Measurements from ENCODE around the gene GIPC2. TPM values are rescaled to one million over a fixed set of nuclear protein-coding genes. Genes with fewer than 3 reads are reported as not detected.

The GIPC2 gene
- total and polyA plus RNA-seq, 9 of the 15 experiments (the other 6 are each of a cell fraction or from before 2014, with no cell fraction given) = 0.01 to 0.05 (median 0.04) TPM; not detected in 3

DNA sequence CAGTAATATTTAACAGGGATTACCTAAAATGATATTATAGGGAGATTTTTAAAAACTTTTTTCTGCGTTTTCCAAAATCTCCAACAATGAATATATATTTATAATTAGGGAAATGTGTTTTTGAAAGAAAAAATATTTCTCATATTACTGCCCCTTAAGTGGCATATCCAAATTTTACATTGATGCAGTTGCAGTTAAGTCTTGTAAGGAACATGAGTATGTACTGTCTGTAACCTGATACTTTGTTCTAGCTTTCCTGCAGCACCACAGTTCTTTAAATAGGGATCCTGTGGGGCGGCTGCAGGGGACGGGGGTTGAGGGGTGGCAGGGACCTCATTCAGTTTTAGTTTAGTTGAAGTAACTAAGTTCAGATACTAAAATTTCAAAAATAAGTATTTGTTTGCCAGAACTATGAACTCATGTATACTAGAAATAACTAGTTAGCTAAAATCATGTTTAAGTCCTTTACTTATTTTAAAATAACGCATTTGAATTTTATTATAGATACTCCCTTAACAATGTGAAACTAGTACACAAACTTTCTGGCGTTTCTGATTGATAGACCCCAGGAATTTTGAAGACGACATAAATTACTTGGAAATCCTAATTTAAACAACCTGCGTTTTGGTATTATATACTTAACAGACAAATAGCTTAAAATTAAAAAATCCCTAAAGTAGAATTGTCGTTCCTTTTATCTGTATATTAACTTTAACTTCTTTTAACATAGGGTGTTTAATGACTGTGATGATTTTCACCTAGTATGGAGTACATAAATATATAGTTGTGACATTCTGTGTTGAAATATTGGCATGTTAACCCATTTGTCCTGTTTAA, 41.7 kb upstream of the GIPC2 start (continued):
- TF ChIP-seq BMI1 (IDR thresholded peaks at IDR 0.05; ENCODE audit: low read length) = no peak
- TF ChIP-seq HNRNPK (IDR thresholded peaks at IDR 0.05; ENCODE audit: low read depth, low read length, poor library complexity, severe bottlenecking) = no peak
- no peak for TF ChIP-seq ATF3 (IDR thresholded peaks at IDR 0.05)
- TF ChIP-seq ATF3 (CRISPR knock-in tag; conservative IDR thresholded peaks at IDR 0.05) = peak; percentile 85
- TF ChIP-seq, protein P1, sequence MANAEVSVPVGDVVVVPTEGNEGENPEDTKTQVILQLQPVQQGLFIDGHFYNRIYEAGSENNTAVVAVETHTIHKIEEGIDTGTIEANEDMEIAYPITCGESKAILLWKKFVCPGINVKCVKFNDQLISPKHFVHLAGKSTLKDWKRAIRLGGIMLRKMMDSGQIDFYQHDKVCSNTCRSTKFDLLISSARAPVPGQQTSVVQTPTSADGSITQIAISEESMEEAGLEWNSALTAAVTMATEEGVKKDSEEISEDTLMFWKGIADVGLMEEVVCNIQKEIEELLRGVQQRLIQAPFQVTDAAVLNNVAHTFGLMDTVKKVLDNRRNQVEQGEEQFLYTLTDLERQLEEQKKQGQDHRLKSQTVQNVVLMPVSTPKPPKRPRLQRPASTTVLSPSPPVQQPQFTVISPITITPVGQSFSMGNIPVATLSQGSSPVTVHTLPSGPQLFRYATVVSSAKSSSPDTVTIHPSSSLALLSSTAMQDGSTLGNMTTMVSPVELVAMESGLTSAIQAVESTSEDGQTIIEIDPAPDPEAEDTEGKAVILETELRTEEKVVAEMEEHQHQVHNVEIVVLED (CRISPR knock-in tag; IDR thresholded peaks at IDR 0.05) = no peak
- peak; percentile 50; the same call in 1 of the 2 replicates for TF ChIP-seq ZNF133 (CRISPR knock-in tag; IDR thresholded peaks at IDR 0.05)
- TF ChIP-seq, protein P2, sequence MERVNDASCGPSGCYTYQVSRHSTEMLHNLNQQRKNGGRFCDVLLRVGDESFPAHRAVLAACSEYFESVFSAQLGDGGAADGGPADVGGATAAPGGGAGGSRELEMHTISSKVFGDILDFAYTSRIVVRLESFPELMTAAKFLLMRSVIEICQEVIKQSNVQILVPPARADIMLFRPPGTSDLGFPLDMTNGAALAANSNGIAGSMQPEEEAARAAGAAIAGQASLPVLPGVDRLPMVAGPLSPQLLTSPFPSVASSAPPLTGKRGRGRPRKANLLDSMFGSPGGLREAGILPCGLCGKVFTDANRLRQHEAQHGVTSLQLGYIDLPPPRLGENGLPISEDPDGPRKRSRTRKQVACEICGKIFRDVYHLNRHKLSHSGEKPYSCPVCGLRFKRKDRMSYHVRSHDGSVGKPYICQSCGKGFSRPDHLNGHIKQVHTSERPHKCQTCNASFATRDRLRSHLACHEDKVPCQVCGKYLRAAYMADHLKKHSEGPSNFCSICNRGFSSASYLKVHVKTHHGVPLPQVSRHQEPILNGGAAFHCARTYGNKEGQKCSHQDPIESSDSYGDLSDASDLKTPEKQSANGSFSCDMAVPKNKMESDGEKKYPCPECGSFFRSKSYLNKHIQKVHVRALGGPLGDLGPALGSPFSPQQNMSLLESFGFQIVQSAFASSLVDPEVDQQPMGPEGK (CRISPR knock-in tag; IDR thresholded peaks at IDR 0.05; ENCODE audit: borderline replicate concordance) = peak; percentile 99
- no peak for TF ChIP-seq ZZZ3 (IDR thresholded peaks at IDR 0.05)
- 0 out of 2 replicates have a peak, but pooled peaks have one; percentile 84 for TF ChIP-seq RBM17 (IDR thresholded peaks at IDR 0.05; ENCODE audit: borderline replicate concordance, low read depth, low read length)
- TF ChIP-seq MCM7 (IDR thresholded peaks at IDR 0.05) = no peak
- TF ChIP-seq RNF219 (CRISPR knock-in tag; IDR thresholded peaks at IDR 0.05) = peak; percentile 99
- no peak for TF ChIP-seq FOXJ2 (tag; IDR thresholded peaks at IDR 0.05)
- TF ChIP-seq ZBTB43 (CRISPR knock-in tag; IDR thresholded peaks at IDR 0.05) = no peak; the same call in 1 of the 2 replicates
- TF ChIP-seq CXXC5 (CRISPR knock-in tag; IDR thresholded peaks at IDR 0.05) = peak; percentile 17; the same call in 1 of the 2 replicates
- no peak for TF ChIP-seq TFAP4 (CRISPR knock-in tag; IDR thresholded peaks at IDR 0.05; ENCODE audit: borderline replicate concordance)

Data from K562 (cell line).